ENCODE results near the gene CDH11. TPM values are rescaled to one million over a fixed set of nuclear protein-coding genes. Genes with fewer than 3 reads are reported as not detected.

The CDH11 gene
- total and polyA plus RNA-seq, 2 of the 4 experiments (the other 2 are of a cell fraction) = 266 to 601 TPM

- Histone ChIP-seq H3K9me1 (ENCODE audit: insufficient read depth, low read length) (peaks cover 8% of the 10 kb centered on the region), H3K9ac (ENCODE audit: low read depth, low read length) (no peak overlapping the region), H2BK5ac (ENCODE audit: low read depth, low read length, poor library complexity, severe bottlenecking) (no peak overlapping the region), H4K8ac (ENCODE audit: low read depth in 2 of 2, low read length in 2 of 2) (no peak overlapping the region), H3K27ac (ENCODE audit: insufficient read depth, low read length) (no peak overlapping the region), H3K27me3 (ENCODE audit: control insufficient read depth, insufficient read depth, low read length) (no peaks in the 10 kb centered on the region), H3K14ac (replicated peaks; ENCODE audit: low read depth, low read length) (no peak overlapping the region), H3K36me3 (ENCODE audit: control insufficient read depth, insufficient read depth, low read length) (peaks cover 50% of the 10 kb centered on the region), H3K4me2 (ENCODE audit: low read depth, low read length) (no peak overlapping the region), H3K4ac (ENCODE audit: low read depth, low read length) (no peak overlapping the region), H4K20me1 (ENCODE audit: insufficient read depth, low read length) (peaks cover 1% of the 10 kb centered on the region; the same call in 1 of the 2 replicates), H2AK9ac (replicated peaks; ENCODE audit: low read depth, low read length, poor library complexity) (no peak overlapping the region), H2AFZ (replicated peaks; ENCODE audit: low read length, poor library complexity) (no peak overlapping the region), H3K4me1 (ENCODE audit: control insufficient read depth, insufficient read depth, low read length) (no peaks in the 10 kb centered on the region; the same call in 1 of the 2 replicates), H3K56ac (ENCODE audit: extremely low read depth, insufficient read depth, low read length) (no peak overlapping the region), H2BK120ac (ENCODE audit: low read depth, low read length) (no peak overlapping the region), H3K9me3 (ENCODE audit: control insufficient read depth, insufficient read depth, low read length) (no peaks in the 10 kb centered on the region), H3K23ac (ENCODE audit: low read depth, low read length) (no peak overlapping the region), H2BK20ac (ENCODE audit: low read depth, low read length) (no peak overlapping the region), H2BK15ac (ENCODE audit: low read depth, low read length) (no peak overlapping the region), H2AK5ac (ENCODE audit: low read depth, low read length) (no peak overlapping the region), H4K91ac (ENCODE audit: insufficient read depth, low read depth, low read length) (no peak overlapping the region), H3K18ac (ENCODE audit: low read depth, low read length) (no peak overlapping the region), H3K79me1 (ENCODE audit: low read depth in 1 of 2, low read length in 2 of 2) (peaks cover 35 to 41% of the 10 kb centered on the region in 2 experiments), H3K4me3 (ENCODE audit: insufficient read depth, low read depth, low read length) (no peak overlapping the region), H4K5ac (ENCODE audit: low read depth, low read length) (no peak overlapping the region)
- intact Hi-C loops (cut with micrococcal nuclease) = no loop called here
- BruUV-seq (replicated peaks) = no TSS peak
- in situ Hi-C loops (cut with MboI; ENCODE audit: low sequenced_read_pairs) = no loop called here
- dilution Hi-C loops (cut with HindIII; ENCODE audit: low sequenced_read_pairs, unreplicated experiment) = no loop called here
- ATAC-seq (ENCODE audit: low read depth) = no peak
- CTCF ChIA-PET = no interaction called here
- no peak for DNase-seq
- POLR2A ChIA-PET (ENCODE audit: unreplicated experiment) = no interaction called here
- no peak for TF ChIP-seq BHLHE40 (IDR thresholded peaks at IDR 0.05; ENCODE audit: low read depth, low read length)
- TF ChIP-seq MAFK (IDR thresholded peaks at IDR 0.05; ENCODE audit: low read depth, low read length) = no peak
- no peak for TF ChIP-seq RAD21 (IDR thresholded peaks at IDR 0.05; ENCODE audit: low read length)
- no peak for TF ChIP-seq RFX5 (IDR thresholded peaks at IDR 0.05; ENCODE audit: low read depth, low read length)
- TF ChIP-seq, protein P1, sequence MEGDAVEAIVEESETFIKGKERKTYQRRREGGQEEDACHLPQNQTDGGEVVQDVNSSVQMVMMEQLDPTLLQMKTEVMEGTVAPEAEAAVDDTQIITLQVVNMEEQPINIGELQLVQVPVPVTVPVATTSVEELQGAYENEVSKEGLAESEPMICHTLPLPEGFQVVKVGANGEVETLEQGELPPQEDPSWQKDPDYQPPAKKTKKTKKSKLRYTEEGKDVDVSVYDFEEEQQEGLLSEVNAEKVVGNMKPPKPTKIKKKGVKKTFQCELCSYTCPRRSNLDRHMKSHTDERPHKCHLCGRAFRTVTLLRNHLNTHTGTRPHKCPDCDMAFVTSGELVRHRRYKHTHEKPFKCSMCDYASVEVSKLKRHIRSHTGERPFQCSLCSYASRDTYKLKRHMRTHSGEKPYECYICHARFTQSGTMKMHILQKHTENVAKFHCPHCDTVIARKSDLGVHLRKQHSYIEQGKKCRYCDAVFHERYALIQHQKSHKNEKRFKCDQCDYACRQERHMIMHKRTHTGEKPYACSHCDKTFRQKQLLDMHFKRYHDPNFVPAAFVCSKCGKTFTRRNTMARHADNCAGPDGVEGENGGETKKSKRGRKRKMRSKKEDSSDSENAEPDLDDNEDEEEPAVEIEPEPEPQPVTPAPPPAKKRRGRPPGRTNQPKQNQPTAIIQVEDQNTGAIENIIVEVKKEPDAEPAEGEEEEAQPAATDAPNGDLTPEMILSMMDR (conservative IDR thresholded peaks at IDR 0.05; ENCODE audit: low read depth, low read length) = no peak
- TF ChIP-seq, protein P2, sequence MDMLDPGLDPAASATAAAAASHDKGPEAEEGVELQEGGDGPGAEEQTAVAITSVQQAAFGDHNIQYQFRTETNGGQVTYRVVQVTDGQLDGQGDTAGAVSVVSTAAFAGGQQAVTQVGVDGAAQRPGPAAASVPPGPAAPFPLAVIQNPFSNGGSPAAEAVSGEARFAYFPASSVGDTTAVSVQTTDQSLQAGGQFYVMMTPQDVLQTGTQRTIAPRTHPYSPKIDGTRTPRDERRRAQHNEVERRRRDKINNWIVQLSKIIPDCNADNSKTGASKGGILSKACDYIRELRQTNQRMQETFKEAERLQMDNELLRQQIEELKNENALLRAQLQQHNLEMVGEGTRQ (IDR thresholded peaks at IDR 0.05; ENCODE audit: low read depth, low read length) = no peak
- no peak for TF ChIP-seq MXI1 (IDR thresholded peaks at IDR 0.05; ENCODE audit: borderline replicate concordance, low read depth, low read length)
- TF ChIP-seq NFE2L2 (IDR thresholded peaks at IDR 0.05; ENCODE audit: low read depth, low read length) = no peak
- TF ChIP-seq CHD1 (IDR thresholded peaks at IDR 0.05; ENCODE audit: low read depth, low read length) = no peak
- TF ChIP-seq SMC3 (IDR thresholded peaks at IDR 0.05; ENCODE audit: low read depth, low read length) = no peak
- no peak for TF ChIP-seq POLR2A (IDR thresholded peaks at IDR 0.05; ENCODE audit: low read depth, low read length)
- TF ChIP-seq, protein P3, sequence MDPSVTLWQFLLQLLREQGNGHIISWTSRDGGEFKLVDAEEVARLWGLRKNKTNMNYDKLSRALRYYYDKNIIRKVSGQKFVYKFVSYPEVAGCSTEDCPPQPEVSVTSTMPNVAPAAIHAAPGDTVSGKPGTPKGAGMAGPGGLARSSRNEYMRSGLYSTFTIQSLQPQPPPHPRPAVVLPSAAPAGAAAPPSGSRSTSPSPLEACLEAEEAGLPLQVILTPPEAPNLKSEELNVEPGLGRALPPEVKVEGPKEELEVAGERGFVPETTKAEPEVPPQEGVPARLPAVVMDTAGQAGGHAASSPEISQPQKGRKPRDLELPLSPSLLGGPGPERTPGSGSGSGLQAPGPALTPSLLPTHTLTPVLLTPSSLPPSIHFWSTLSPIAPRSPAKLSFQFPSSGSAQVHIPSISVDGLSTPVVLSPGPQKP (IDR thresholded peaks at IDR 0.05; ENCODE audit: borderline replicate concordance, low read depth, low read length) = no peak
- TF ChIP-seq RCOR1 (IDR thresholded peaks at IDR 0.05; ENCODE audit: insufficient replicate concordance, low read length) = no peak
- TF ChIP-seq CEBPB (IDR thresholded peaks at IDR 0.05; ENCODE audit: low read depth, low read length) = no peak
- TF ChIP-seq MAZ (IDR thresholded peaks at IDR 0.05; ENCODE audit: borderline replicate concordance, low read depth, low read length) = no peak
- WGBS, 2 experiments (ENCODE audit: extremely low coverage in 2 of 2, insufficient read length in 1 of 2) = no CpG with 5 or more reads among the region's 5 CpGs
Observed at GRCh38 chr16:64996641-64997040, 125.2 kb downstream of the CDH11 start.
